Neural cell (in vitro differentiated cells): ENCODE results near the gene COG6. TPM values are rescaled to one million over a fixed set of nuclear protein-coding genes. Genes with fewer than 3 reads are reported as not detected.

ENCODE experiments used
- H2AFZ ChIP-seq: fragments of 200-600, 300-800 bp; sonication (generic), shearing (Covaris generic); 2 replicates; pipeline ENCODE4 v1.6.0; 2014; ENCODE audit warnings: low read depth, mild to moderate bottlenecking, antibody characterized with exemption, low read length, moderate library complexity
- H3F3A ChIP-seq: fragments of 200-600 bp; shearing (Covaris generic); 2 replicates; pipeline ENCODE4 v1.6.1; 2016; ENCODE audit warnings: mild to moderate bottlenecking, moderate library complexity, mixed read lengths, antibody characterized with exemption, low read length; ENCODE audit not compliant: insufficient read depth, poor library complexity, severe bottlenecking
- H3K27ac ChIP-seq: fragments of 200-600, 300-800 bp; sonication (generic), shearing (Covaris generic); 2 replicates; pipeline ENCODE4 v1.5.1; 2014; ENCODE audit warnings: mild to moderate bottlenecking, low read length, moderate library complexity
- H3K27me3 ChIP-seq: fragments of 300-800, 200-600 bp; sonication (generic), shearing (Covaris generic); 2 replicates; pipeline ENCODE4 v1.6.0; 2014; ENCODE audit warnings: mild to moderate bottlenecking, low read depth, low read length, moderate library complexity; ENCODE audit not compliant: insufficient read depth
- H3K36me3 ChIP-seq: fragments of 300-800, 200-600 bp; sonication (generic), shearing (Covaris generic); 2 replicates; pipeline ENCODE4 v1.5.1; 2014; ENCODE audit warnings: mild to moderate bottlenecking, antibody characterized with exemption, low read length, moderate library complexity; ENCODE audit not compliant: insufficient read depth
- H3K4me2 ChIP-seq: fragments of 300-800, 200-600 bp; sonication (generic), shearing (Covaris generic); 2 replicates; pipeline ENCODE4 v1.6.0; 2014; ENCODE audit warnings: mild to moderate bottlenecking, low read length
- H3K4me3 ChIP-seq: fragments of 300-800, 200-600 bp; sonication (generic), shearing (Covaris generic); 2 replicates; pipeline ENCODE4 v1.5.1; 2014; ENCODE audit warnings: mild to moderate bottlenecking, low read length, moderate library complexity
- H3K79me2 ChIP-seq: fragments of 200-600 bp; shearing (Covaris generic); replicated peaks from 2 replicates; pipeline ENCODE4 v1.6.0; 2014; ENCODE audit warnings: mild to moderate bottlenecking, low read length, moderate library complexity; ENCODE audit not compliant: insufficient read depth
- H3K9ac ChIP-seq: fragments of 300-800, 200-600 bp; sonication (generic), shearing (Covaris generic); 2 replicates; pipeline ENCODE4 v1.6.1; 2016; ENCODE audit warnings: mild to moderate bottlenecking, low read length, mixed read lengths
- H3K9me2 ChIP-seq: fragments of 200-600 bp; shearing (Covaris generic); 2 replicates; pipeline ENCODE4 v1.6.1; 2016; ENCODE audit warnings: mild to moderate bottlenecking, low read length, mixed read lengths; ENCODE audit not compliant: insufficient read depth
- H3K9me3 ChIP-seq: fragments of 200-600, 300-800 bp; sonication (generic), shearing (Covaris generic); 2 replicates; pipeline ENCODE4 v1.6.1; 2016; ENCODE audit warnings: mild to moderate bottlenecking, mixed run types, low read length, moderate library complexity, mixed read lengths
- H4K20me1 ChIP-seq: fragments of 200-600 bp; shearing (Covaris generic); 2 replicates; pipeline ENCODE4 v1.6.1; 2016; ENCODE audit warnings: mild to moderate bottlenecking, mixed run types; ENCODE audit not compliant: insufficient read depth
- CTCF ChIP-seq: fragments of 450-650 bp; IDR thresholded peaks from 2 replicates; pipeline ENCODE4 v1.5.1; 2014; ENCODE audit warnings: antibody characterized with exemption, mild to moderate bottlenecking, moderate library complexity; ENCODE audit not compliant: poor library complexity, severe bottlenecking
- EP300 ChIP-seq: fragments of 450-650 bp; conservative IDR thresholded peaks from 2 replicates; pipeline ENCODE4 v1.6.1; 2014; ENCODE audit warnings: antibody characterized with exemption, mild to moderate bottlenecking, moderate library complexity; ENCODE audit not compliant: poor library complexity, severe bottlenecking
- EZH2 ChIP-seq: fragments of 200-600, 300-800 bp; shearing (Covaris generic), sonication (generic); IDR thresholded peaks from 2 replicates; pipeline ENCODE4 v1.6.1; 2014; ENCODE audit warnings: antibody characterized with exemption, low read length, borderline replicate concordance, mild to moderate bottlenecking; ENCODE audit not compliant: insufficient read depth, poor library complexity, severe bottlenecking
- MXI1 ChIP-seq: fragments of 450-650 bp; conservative IDR thresholded peaks from 2 replicates; pipeline ENCODE4 v1.6.1; 2014; ENCODE audit warnings: antibody characterized with exemption, mild to moderate bottlenecking; ENCODE audit not compliant: poor library complexity, severe bottlenecking
- POLR2AphosphoS5 ChIP-seq: IDR thresholded peaks from 2 replicates; pipeline ENCODE4 v1.6.1; 2012
- RAD21 ChIP-seq: fragments of 450-650 bp; conservative IDR thresholded peaks from 2 replicates; pipeline ENCODE4 v1.6.1; 2014; ENCODE audit warnings: antibody characterized with exemption, mild to moderate bottlenecking, moderate library complexity
- REST ChIP-seq: IDR thresholded peaks from 2 replicates; pipeline ENCODE4 v1.6.1; 2012; ENCODE audit warnings: borderline replicate concordance
- SMC3 ChIP-seq: fragments of 450-650 bp; conservative IDR thresholded peaks from 2 replicates; pipeline ENCODE4 v1.6.1; 2014; ENCODE audit warnings: antibody characterized with exemption, mild to moderate bottlenecking, moderate library complexity; ENCODE audit not compliant: poor library complexity
- TAF1 ChIP-seq: IDR thresholded peaks from 2 replicates; pipeline ENCODE4 v1.6.1; 2012; ENCODE audit warnings: low read depth
- polyA plus RNA-seq: library from polyadenylated mRNA; depleted of rRNA; stranded (reverse); fragments of >200 nt; gene quantifications from 2 replicates; pipeline ENCODE4 v1.2.3, GENCODE V29; 2014

Gene COG6
- polyA plus RNA-seq, 1 donor from 2014 or later: 23.1 TPM

GRCh38 chr13:39607876-39608275 lies 47.6 kb upstream of the COG6 start:
- H3F3A ChIP-seq: no peaks in the 10 kb centered on the region
- no peaks in the 10 kb centered on the region for H3K9me3 ChIP-seq
- H3K27me3 ChIP-seq: no peaks in the 10 kb centered on the region
- H3K79me2 ChIP-seq: no peaks in the 10 kb centered on the region
- H3K36me3 ChIP-seq: no peaks in the 10 kb centered on the region
- no peak overlapping the region for H3K4me2 ChIP-seq
- TF ChIP-seq REST (no peak), MXI1 (no peak), RAD21 (no peak), TAF1 (no peak), CTCF (no peak), POLR2AphosphoS5 (no peak), SMC3 (no peak), EZH2 (no peak), EP300 (no peak)
- H3K9ac ChIP-seq: no peak overlapping the region
- H3K9me2 ChIP-seq: no peaks in the 10 kb centered on the region
- no peak overlapping the region for H2AFZ ChIP-seq
- no peak overlapping the region for H3K4me3 ChIP-seq
- H4K20me1 ChIP-seq: no peaks in the 10 kb centered on the region
- H3K27ac ChIP-seq: no peak overlapping the region

DNA sequence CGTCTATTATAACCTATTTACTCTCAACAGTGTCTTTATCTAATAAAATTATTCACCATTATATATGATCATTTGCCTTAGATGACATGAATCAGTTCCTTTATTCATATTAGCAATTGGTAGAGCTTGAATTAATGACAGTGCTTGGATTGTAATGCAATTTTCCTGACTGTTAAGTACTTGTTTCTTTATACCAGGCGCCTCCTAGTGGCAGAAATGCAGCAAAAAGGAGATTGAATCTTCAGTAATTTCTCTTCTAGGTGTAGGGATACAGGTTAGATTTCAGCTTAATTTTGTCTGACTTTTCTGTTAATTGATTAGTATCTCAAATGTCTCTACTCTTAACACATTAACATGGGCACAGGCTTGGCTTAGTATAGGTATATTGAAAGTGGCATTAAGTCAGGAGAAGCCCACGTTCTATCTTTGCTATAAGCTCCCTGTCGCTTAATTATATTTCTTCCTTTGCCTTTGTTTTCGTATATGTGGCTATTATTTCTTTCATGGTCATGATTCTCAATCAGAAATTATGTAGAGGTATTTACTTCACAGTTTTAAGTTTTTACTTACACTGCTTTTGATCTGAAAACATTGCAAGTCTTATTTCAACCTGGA lies 43.3 kb upstream of the COG6 start:
- no peaks in the 10 kb centered on the region for H4K20me1 ChIP-seq
- H3F3A ChIP-seq: no peaks in the 10 kb centered on the region
- H3K79me2 ChIP-seq: no peaks in the 10 kb centered on the region
- no peak overlapping the region for H3K9ac ChIP-seq
- H3K9me3 ChIP-seq: no peaks in the 10 kb centered on the region
- H3K36me3 ChIP-seq: no peaks in the 10 kb centered on the region
- TF ChIP-seq CTCF: peak; percentile 91
- TF ChIP-seq RAD21: peak; percentile 92
- TF ChIP-seq REST: no peak
- peak; percentile 97 for TF ChIP-seq SMC3
- H3K27me3 ChIP-seq: no peaks in the 10 kb centered on the region
- H2AFZ ChIP-seq: no peak overlapping the region
- H3K9me2 ChIP-seq: no peaks in the 10 kb centered on the region
- no peak overlapping the region for H3K27ac ChIP-seq
- no peak overlapping the region for H3K4me2 ChIP-seq
- H3K4me3 ChIP-seq: no peak overlapping the region
